OCI-LY3 (cell line): Measurements from ENCODE around the gene GARIN3.

Experiments used
- CTCF ChIP-seq: fragments of 200-600, 300-600 bp; sonication (generic); IDR thresholded peaks from 2 replicates; pipeline ENCODE4 v1.5.1; 2014; ENCODE audit warnings: antibody characterized with exemption, low read length, low read depth
- EZH2phosphoT487 ChIP-seq: fragments of 200-600 bp; shearing (Covaris generic); IDR thresholded peaks from 2 replicates; pipeline ENCODE4 v1.6.1; 2018; ENCODE audit warnings: antibody characterized with exemption, mixed run types, low read depth

GRCh38 chr5:157132281-157132612 is 33.8 kb downstream of the GARIN3 start:
- TF ChIP-seq CTCF = no peak
- TF ChIP-seq EZH2phosphoT487 = no peak
